Body of pancreas (tissue), 4 donors: Measurements from ENCODE around the gene SYNE1. TPM values are rescaled to one million over a fixed set of nuclear protein-coding genes. Genes with fewer than 3 reads are reported as not detected.

ENCODE experiments used
- ATAC-seq: fragments of 150-250 bp; one replicate; pipeline ENCODE4 v1.9.1; 2016
- DNase-seq, 4 donors: peaks; one replicate each; pipeline ENCODE4 v3.0.0-alpha.2; 2019
- H3K27ac ChIP-seq, 4 donors: fragments of 200-600 bp; sonication (generic); 1 replicate in 3 of 4; 2 replicates in 1 of 4; pipeline versions ENCODE4 v1.5.1 to v1.6.1; 2016 to 2019; ENCODE audit warnings: mild to moderate bottlenecking in 1 of 4, mixed read lengths in 1 of 4, moderate library complexity in 1 of 4
- H3K27me3 ChIP-seq, 2 donors: fragments of 200-600 bp; sonication (generic); one replicate each; pipeline ENCODE4 v1.6.0; 2016; ENCODE audit warnings: mild to moderate bottlenecking in 1 of 2
- H3K36me3 ChIP-seq, 2 donors: fragments of 200-600 bp; sonication (generic); replicated peaks in 1 of 2; 2 replicates each; pipeline ENCODE4 v1.5.1; 2016; ENCODE audit warnings: low read depth in 2 of 2; ENCODE audit not compliant: insufficient read depth in 1 of 2
- H3K4me1 ChIP-seq: fragments of 200-600 bp; sonication (generic); one replicate; pipeline ENCODE4 v1.6.0; 2016
- H3K4me3 ChIP-seq, 2 donors: fragments of 200-600 bp; sonication (generic); 1 replicate in 1 of 2; 2 replicates in 1 of 2; pipeline ENCODE4 v1.5.1; 2016 to 2019
- H3K9me3 ChIP-seq, 3 donors: fragments of 200-600 bp; sonication (generic); 1 replicate in 2 of 3; 2 replicates in 1 of 3; pipeline ENCODE4 v1.5.1; 2016
- POLR2A ChIP-seq, 3 donors: fragments of 450-650 bp; IDR thresholded peaks; one replicate each; pipeline ENCODE4 v1.6.1; 2016; ENCODE audit warnings: antibody characterized with exemption in 3 of 3, mild to moderate bottlenecking in 2 of 3
- WGBS, 2 donors: methylation state at CpG; one replicate each; pipeline ENCODE4 v1.1.5; 2017; 5-methylcytosine and 5-hydroxymethylcytosine counted together
- intact Hi-C: fragments of 100-400 bp; cut with DNase I; formaldehyde crosslinking; loops from one replicate; pipeline ENCODE4 v1.15.1; 2023
- total RNA-seq, 2 donors: library from RNA; depleted of rRNA; stranded (reverse); fragments of >200 nt; gene quantifications; one replicate each; pipeline ENCODE4 v1.1.0, GENCODE V29; 2016
- TF ChIP-seq, protein P1 (sequence below), 7 experiments: fragments of 450-650 bp in 4 of 7; fragments of 200-600 bp in 3 of 7; sonication (generic) in 3 of 7; IDR thresholded peaks; one replicate each; pipeline ENCODE4 v1.5.1; 2016 to 2019; ENCODE audit warnings: antibody characterized with exemption in 7 of 7

SYNE1 gene
- total RNA-seq, 2 donors from 2014 or later, result 109 to 123 TPM

- H3K27ac ChIP-seq, result no peak overlapping the region
- H3K9me3 ChIP-seq, result no peaks in the 10 kb centered on the region
- no peaks in the 10 kb centered on the region for H3K4me1 ChIP-seq
- DNase-seq (no peak), ATAC-seq (no peak)
- no peak overlapping the region for H3K4me3 ChIP-seq
- TF ChIP-seq, protein P1, sequence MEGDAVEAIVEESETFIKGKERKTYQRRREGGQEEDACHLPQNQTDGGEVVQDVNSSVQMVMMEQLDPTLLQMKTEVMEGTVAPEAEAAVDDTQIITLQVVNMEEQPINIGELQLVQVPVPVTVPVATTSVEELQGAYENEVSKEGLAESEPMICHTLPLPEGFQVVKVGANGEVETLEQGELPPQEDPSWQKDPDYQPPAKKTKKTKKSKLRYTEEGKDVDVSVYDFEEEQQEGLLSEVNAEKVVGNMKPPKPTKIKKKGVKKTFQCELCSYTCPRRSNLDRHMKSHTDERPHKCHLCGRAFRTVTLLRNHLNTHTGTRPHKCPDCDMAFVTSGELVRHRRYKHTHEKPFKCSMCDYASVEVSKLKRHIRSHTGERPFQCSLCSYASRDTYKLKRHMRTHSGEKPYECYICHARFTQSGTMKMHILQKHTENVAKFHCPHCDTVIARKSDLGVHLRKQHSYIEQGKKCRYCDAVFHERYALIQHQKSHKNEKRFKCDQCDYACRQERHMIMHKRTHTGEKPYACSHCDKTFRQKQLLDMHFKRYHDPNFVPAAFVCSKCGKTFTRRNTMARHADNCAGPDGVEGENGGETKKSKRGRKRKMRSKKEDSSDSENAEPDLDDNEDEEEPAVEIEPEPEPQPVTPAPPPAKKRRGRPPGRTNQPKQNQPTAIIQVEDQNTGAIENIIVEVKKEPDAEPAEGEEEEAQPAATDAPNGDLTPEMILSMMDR (IDR thresholded peaks at IDR 0.05), result no peak
- TF ChIP-seq POLR2A (IDR thresholded peaks at IDR 0.05), result no peak
- H3K36me3 ChIP-seq, result peaks cover 27 to 36% of the 10 kb centered on the region in 2 donors
- 63 to 67% methylated on average over 1 of the region's 1 CpG for whole genome bisulfite sequencing, 2 donors
- no peaks in the 10 kb centered on the region for H3K27me3 ChIP-seq
- intact Hi-C loops, result loop anchor here (10.0 kb wide), 1 partner anchor 201 kb away; no protein-coding TSS in a partner anchor
Observed at GRCh38 chr6:152356016-152356415, 281.1 kb downstream of the SYNE1 start.

GRCh38 chr6:152355166-152355565 lies 282.0 kb downstream of the SYNE1 start:
- H3K27me3 ChIP-seq, result no peaks in the 10 kb centered on the region
- no peak overlapping the region for H3K4me3 ChIP-seq
- no peak overlapping the region for H3K27ac ChIP-seq
- no peaks in the 10 kb centered on the region for H3K9me3 ChIP-seq
- ATAC-seq (no peak), DNase-seq (no peak)
- peaks cover 21 to 34% of the 10 kb centered on the region in 2 donors for H3K36me3 ChIP-seq
- TF ChIP-seq POLR2A (IDR thresholded peaks at IDR 0.05), result no peak
- TF ChIP-seq, protein P1 (IDR thresholded peaks at IDR 0.05), result no peak
- intact Hi-C loops, result loop anchor here (10.0 kb wide), 1 partner anchor 200 kb away; no protein-coding TSS in a partner anchor
- H3K4me1 ChIP-seq, result no peaks in the 10 kb centered on the region

GRCh38 chr6:152353440-152353839 lies 283.7 kb downstream of the SYNE1 start:
- DNase-seq, result no peak
- 73 to 89% methylated on average over 6 of the region's 6 CpGs for WGBS, 2 donors
- Histone ChIP-seq H3K36me3 (peaks cover 21 to 29% of the 10 kb centered on the region in 2 donors), H3K9me3 (no peaks in the 10 kb centered on the region), H3K4me1 (no peaks in the 10 kb centered on the region), H3K27ac (no peak overlapping the region), H3K4me3 (no peak overlapping the region), H3K27me3 (no peaks in the 10 kb centered on the region)
- ATAC-seq, result no peak
- intact Hi-C loops, result loop anchor here (10.0 kb wide), 1 partner anchor 199 kb away; no protein-coding TSS in a partner anchor
- TF ChIP-seq, protein P1 (IDR thresholded peaks at IDR 0.05), result no peak
- TF ChIP-seq POLR2A (IDR thresholded peaks at IDR 0.05), result no peak

DNA sequence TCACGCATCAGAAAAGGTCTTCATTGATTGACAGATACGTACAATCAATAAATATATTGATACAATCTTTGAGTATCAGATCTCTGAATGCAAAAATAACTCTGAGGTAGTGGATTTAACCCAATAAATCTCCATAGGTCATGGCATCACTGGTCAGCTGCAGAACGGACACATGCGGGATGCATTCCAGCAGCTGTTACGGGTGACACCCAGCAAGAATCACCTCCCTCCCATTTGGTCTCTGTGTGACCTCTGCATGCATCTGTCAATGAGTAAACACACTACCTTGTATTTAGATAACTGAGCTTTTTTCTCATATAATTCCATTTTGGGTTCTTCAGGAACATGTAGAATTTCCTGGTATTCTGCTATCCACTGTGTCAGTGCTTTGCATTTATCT lies 285.4 kb downstream of the SYNE1 start:
- TF ChIP-seq, protein P1 (IDR thresholded peaks at IDR 0.05), result no peak
- TF ChIP-seq POLR2A (IDR thresholded peaks at IDR 0.05), result no peak
- intact Hi-C loops, result loop anchor here (10.0 kb wide), 1 partner anchor 197 kb away; no protein-coding TSS in a partner anchor
- no peak overlapping the region for H3K27ac ChIP-seq
- DNase-seq, result no peak
- no peak for ATAC-seq
- peaks cover 16 to 21% of the 10 kb centered on the region in 2 donors for H3K36me3 ChIP-seq
- no peaks in the 10 kb centered on the region for H3K4me1 ChIP-seq
- no peak overlapping the region for H3K4me3 ChIP-seq
- 74 to 81% methylated on average over 5 of the region's 5 CpGs for WGBS, 2 donors
- H3K27me3 ChIP-seq, result no peaks in the 10 kb centered on the region
- no peaks in the 10 kb centered on the region for H3K9me3 ChIP-seq

DNA sequence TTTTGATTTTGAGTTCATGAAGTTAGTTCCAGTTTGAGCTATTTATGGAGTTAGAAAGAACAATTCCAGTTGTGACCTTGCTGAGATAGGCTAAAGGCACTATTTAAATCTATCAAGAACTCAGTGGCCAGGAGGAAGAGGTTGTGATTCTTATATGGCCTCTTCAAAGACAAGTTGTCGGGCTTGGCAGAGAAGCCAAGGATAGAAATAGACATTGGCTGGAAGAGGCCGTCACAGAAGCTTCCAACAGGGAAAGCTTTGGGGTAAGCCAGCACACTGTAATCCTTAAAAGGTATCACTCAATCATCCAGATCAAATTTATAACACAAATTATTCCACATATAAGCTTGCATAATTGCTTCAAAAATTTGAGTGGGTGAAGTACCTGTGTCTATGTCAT lies 286.1 kb downstream of the SYNE1 start:
- no peak for DNase-seq
- Histone ChIP-seq H3K9me3 (no peaks in the 10 kb centered on the region), H3K36me3 (peaks cover 16 to 20% of the 10 kb centered on the region in 2 donors), H3K27me3 (no peaks in the 10 kb centered on the region), H3K4me1 (no peaks in the 10 kb centered on the region), H3K4me3 (no peak overlapping the region), H3K27ac (no peak overlapping the region)
- no peak for TF ChIP-seq POLR2A (IDR thresholded peaks at IDR 0.05)
- TF ChIP-seq, protein P1 (IDR thresholded peaks at IDR 0.05), result no peak
- WGBS, 2 donors, result 85 to 100% methylated on average over 2 of the region's 2 CpGs
- ATAC-seq, result no peak
- intact Hi-C loops, result loop anchor here (10.0 kb wide), 1 partner anchor 196 kb away; no protein-coding TSS in a partner anchor
